Brain microvascular endothelial cell (primary cell): Measurements from ENCODE around the gene ATP5F1E.
"Not testable (repeated sequence)": the region's sequence is repeated elsewhere in the genome, so short reads cannot be mapped to it uniquely, and the experiment has no call there.

Experiments used
- DNase-seq: peaks from one replicate; pipeline ENCODE4 v3.0.0-alpha.2; 2020
- H3K27ac ChIP-seq: fragments of 250-450 bp; sonication (Bioruptor Pico); 2 replicates; pipeline ENCODE4 v1.5.1; 2020; ENCODE audit warnings: mild to moderate bottlenecking, moderate library complexity
- H3K27me3 ChIP-seq: fragments of 250-450 bp; sonication (Bioruptor Pico); replicated peaks from 2 replicates; pipeline ENCODE4 v1.5.1; 2020; ENCODE audit warnings: mild to moderate bottlenecking
- H3K36me3 ChIP-seq: fragments of 250-450 bp; sonication (Bioruptor Pico); replicated peaks from 2 replicates; pipeline ENCODE4 v1.5.1; 2020; ENCODE audit warnings: mild to moderate bottlenecking
- H3K4me3 ChIP-seq: 2 replicates; pipeline ENCODE4 v1.5.1; 2011; ENCODE audit warnings: low read depth, mild to moderate bottlenecking, control low read depth, low read length, moderate library complexity
- CTCF ChIP-seq: IDR thresholded peaks from 2 replicates; pipeline ENCODE4 v1.5.1; 2011; ENCODE audit warnings: low read depth, mild to moderate bottlenecking, moderate library complexity, low read length, control low read depth, inconsistent platforms; ENCODE audit errors: missing control alignments
- in situ Hi-C: cut with HindIII; loops from 2 replicates; pipeline ENCODE4 v1.10.0; 2017; ENCODE audit warnings: low sequenced_read_pairs, low pct_ligation_motif_present

ATP5F1E gene

GRCh38 chr20:59042796-59043631, 10.9 kb upstream of the ATP5F1E start:
- TF ChIP-seq CTCF: no peak
- Histone ChIP-seq H3K27ac (no peak overlapping the region), H3K27me3 (no peaks in the 10 kb centered on the region), H3K36me3 (peaks cover 3% of the 10 kb centered on the region), H3K4me3 (peak overlapping the region; percentile 79)
- in situ Hi-C loops: no loop called here
- peak; percentile 73 for DNase-seq

GRCh38 chr20:59042151-59042795, 10.1 kb upstream of the ATP5F1E start, which contains the start of gene PRELID3B:
Gene PRELID3B (minus strand): TSS chr20:59042786. CDS start chr20:59042730, 56 bp downstream.
- H3K36me3 ChIP-seq: peaks cover 10% of the 10 kb centered on the region
- TF ChIP-seq CTCF: no peak
- no peaks in the 10 kb centered on the region for H3K27me3 ChIP-seq
- no peak for DNase-seq
- H3K4me3 ChIP-seq: peak within 1 kb of the TSS; percentile 79
- H3K27ac ChIP-seq: peak within 1 kb of the TSS; percentile 3
- in situ Hi-C loops: no loop called here

DNA sequence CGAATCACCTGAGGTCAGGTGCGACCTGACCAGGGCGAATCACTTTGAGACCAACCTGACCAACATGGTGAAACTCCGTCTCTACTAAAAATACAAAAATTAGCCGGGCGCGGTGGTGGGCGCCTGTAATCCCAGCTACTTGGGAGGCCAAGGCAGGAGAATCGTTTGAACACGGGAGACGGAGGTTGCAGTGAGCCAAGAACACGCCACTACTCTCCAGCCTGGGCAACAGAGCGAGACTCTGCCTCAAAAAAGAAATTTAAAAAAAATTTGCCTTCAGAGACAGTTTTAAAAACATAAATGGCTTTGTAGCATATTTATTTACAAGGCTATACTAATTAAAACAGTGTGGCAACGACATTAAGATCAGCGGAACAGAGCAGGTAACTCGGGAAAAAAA, 9.4 kb upstream of the ATP5F1E start:
- H3K27me3 ChIP-seq, H3K4me3 ChIP-seq, H3K27ac ChIP-seq, in situ Hi-C loops, DNase-seq: not testable (repeated sequence)
- H3K36me3 ChIP-seq: peaks cover 16% of the 10 kb centered on the region

- Histone ChIP-seq H3K4me3 (no peak overlapping the region), H3K27me3 (no peaks in the 10 kb centered on the region), H3K27ac (no peak overlapping the region), H3K36me3 (peaks cover 21% of the 10 kb centered on the region)
- in situ Hi-C loops: no loop called here
- DNase-seq: no peak
- TF ChIP-seq CTCF: no peak
These were observed 8.5 kb upstream of the ATP5F1E start for GRCh38 chr20:59040667-59041066.

- H3K36me3 ChIP-seq: peaks cover 28% of the 10 kb centered on the region
- no peak for TF ChIP-seq CTCF
- no peak for DNase-seq
- H3K27me3 ChIP-seq: no peaks in the 10 kb centered on the region
- H3K27ac ChIP-seq: no peak overlapping the region
- in situ Hi-C loops: no loop called here
- no peak overlapping the region for H3K4me3 ChIP-seq
These were observed 7.1 kb upstream of the ATP5F1E start for GRCh38 chr20:59039233-59039632.

DNA sequence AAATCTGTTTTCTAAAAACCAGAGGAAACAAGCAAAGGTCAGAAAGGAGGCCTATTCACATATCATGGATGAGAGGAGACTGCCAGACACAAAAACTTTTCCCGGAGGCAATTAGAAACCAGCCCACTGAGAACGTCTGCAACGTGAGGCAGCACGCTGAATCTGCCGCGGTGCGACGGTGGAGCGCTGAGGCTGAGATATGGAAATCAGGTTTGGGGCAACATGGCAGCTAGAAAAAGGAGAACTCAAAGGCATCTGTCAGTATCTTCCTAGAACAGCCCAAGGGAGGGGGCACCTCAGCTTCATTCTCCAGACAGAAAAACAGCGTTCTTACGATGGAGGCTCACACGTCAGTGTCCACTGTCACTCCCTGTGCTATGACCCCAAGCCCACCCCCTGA, 5.3 kb upstream of the ATP5F1E start:
- in situ Hi-C loops: no loop called here
- no peak overlapping the region for H3K4me3 ChIP-seq
- no peak for TF ChIP-seq CTCF
- peaks cover 28% of the 10 kb centered on the region for H3K36me3 ChIP-seq
- DNase-seq: no peak
- H3K27ac ChIP-seq: no peak overlapping the region
- H3K27me3 ChIP-seq: no peaks in the 10 kb centered on the region
